ENCODE measurements around the gene DOCK6. TPM values are rescaled to one million over a fixed set of nuclear protein-coding genes. Genes with fewer than 3 reads are reported as not detected.

The DOCK6 gene
- polyA plus RNA-seq, 1 donor: 45.9 TPM

DNA sequence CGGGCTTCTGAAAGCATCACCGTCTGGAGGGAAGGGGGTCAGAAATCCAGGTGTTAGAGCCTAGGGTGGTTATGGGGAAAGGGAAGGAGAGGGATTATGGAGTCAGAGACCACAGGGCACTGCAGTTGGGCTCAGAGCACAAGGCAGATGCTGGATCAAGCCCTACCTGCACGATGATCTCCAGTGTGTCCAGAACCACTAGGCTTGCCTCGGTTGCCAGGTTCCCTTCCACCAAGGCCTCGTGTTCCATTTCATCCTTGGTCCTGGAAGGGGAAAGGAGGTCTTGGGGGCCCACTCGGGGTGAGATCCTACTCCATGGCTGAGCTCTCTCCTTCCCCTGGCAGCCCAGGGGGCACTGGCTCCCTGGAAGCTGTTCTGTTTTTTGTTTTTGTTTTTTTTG is 47.9 kb downstream of the DOCK6 start:
- no peak for DNase-seq

DNA sequence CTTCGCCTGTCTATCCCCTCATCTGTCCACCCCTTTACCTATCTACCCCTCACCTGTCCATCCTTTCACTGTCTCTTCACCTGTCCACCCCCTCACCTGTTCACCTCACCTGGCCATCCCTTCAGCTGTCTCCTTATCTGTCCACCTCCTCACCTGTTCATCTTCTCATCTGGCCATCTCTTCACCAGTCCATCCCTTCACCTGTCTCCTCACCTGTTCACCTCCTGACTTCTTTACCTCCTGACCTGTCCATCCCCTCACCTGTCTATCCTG is 51.7 kb downstream of the DOCK6 start:
- no peak for DNase-seq

DNA sequence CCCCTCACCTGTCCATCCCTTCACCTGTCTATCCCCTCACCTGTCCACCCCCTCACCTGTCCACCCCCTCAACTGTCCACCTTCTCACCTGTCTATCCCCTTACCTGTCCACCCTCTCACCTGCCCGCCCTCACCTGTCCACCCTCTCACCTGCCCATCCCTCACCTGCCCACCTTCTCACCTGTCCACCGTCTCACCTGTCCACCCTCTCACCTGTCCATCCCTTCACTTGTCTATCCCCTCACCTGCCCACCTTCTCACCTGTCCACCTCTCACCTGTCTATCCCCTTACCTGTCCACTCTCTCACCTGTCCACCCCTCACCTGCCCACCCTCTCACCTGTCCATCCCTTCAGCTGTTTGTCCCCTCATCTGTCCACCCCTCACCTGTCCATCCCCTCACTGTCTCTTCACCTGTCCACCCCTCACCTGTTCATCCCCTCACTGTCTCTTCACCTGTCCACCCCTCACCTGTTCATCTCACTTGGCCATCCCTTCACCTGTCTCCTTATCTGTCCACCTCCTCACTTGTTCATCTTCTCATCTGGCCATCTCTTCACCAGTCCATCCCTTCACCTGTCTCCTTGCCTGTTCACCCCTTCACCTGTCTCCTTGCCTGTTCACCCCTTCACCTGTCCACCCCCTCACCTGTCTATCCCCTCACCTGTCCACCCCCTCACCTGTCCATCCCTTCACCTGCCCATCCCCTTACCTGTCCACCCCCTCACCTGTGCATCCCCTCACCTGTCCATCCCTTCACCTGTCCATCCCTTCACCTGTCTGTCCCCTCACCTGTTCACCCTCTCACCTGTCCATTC is 52.3 kb downstream of the DOCK6 start:
- DNase-seq: no peak

DNA sequence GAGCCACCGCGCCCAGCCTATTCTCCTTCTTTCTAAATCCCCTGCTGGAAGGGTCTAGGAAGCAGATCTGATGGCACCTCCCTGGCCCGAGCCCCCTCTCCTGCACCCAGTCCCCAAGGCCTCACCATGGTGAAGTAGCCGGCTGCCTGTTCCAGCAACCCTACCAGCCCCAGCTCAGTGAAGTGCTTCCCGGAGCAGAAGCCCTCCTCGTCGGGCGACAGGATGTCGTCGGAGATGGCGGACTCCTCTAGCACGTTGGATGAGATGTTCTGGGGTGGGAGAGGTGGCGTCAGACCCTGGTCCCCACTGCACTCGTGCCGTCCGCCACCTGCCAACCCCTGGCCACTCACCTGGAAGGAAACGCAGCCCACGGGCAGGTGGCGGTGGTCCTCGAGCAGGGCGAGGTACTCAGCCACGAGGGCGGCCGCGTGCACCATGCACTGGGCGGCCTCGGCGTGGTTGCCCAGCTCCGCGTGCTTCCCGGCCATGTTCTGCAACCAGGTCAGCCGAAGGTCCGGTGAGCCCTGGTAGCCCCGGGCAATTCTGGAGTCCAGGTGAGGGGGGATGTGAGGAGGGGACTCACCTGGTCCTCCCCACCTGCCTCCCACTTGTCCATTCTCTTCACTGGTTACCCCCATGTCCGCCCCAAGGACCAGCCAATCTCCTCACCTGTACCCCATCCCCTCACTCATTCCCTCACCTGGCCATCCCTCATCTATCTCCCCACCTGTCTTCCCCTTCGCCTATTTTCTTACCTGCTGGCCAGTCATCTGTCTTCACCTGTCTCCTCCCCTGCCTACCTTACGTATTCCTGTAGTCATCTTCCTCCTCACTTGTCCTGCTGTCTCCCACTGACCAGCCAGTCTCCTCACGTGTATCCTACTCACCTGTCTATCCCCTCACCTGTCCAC is 53.5 kb downstream of the DOCK6 start:
- no peak for DNase-seq

DNA sequence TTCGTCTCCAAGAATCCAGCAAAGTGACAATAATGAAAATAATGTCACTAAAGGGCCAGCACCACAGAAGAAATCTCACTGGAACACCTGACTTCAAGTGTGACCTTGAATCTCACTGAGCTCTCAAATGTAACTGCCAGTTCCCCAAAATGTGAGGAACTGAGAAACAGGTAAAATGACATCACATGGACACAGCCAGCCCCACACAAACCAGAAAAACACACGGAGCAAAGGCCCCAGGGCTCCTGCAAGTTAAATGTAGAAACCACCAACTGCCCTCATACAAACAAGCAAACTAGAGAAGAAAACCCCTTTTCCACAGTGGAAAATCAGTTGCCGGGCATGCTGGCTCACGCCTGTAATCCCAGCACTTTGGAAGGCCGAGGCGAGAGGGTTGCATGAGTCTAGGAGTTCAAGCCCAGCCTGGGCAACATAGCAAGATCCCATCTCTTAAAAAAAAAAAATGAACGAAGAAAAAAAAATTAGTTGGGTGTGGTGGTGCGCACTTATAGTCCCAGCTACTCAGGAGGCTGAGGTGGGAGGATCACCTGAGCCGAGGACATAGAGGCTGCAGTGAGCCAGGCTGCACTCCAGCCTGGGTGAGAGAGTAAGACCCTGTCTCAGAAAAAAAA is 56.3 kb downstream of the DOCK6 start:
- no peak for DNase-seq

DNA sequence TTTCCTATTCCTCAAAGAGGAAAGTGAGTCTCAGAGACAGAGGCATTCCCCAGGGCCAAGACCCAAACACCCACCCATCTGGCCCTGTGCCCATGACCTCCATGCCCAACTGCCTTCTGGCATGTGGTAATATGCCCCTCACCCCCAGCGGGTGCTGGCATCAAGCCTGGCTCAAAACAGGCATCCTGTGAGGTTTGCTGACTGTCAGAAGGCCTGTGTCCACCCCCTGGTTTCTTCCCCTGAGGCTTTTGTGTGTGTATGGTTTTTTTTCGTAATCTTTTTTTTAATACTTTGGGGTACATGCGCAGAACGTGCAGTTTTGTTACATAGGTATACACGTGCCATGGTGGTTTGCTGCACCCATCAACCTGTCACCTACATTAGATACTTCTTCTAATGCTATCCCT is 57.4 kb downstream of the DOCK6 start:
- no peak for DNase-seq

DNA sequence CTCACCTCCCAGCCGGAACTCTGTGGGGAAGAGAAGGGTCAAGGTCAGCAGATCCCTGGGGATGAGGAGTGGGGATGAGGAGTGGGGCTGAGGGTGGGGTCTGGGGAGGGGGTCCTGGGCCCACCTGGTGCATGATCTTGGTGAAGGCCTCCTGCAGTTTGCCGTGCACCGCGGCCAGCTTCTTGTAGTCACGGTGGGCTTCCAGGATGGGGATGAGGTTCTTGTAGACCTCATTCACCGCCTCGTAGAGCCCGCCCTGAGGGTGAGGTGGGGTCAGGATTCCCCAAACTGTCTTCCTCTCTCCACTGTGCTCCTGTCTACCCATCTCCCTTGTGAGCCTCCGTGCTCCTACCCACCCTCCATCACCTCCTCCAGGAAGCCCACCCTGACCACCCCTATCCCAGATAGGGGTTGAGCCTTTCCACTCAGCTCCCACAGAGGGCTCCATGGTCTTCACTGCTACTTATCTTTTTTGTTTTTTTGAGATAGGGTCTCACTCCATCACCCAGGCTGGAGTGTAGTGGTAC is 58.2 kb downstream of the DOCK6 start:
- no peak for DNase-seq

DNA sequence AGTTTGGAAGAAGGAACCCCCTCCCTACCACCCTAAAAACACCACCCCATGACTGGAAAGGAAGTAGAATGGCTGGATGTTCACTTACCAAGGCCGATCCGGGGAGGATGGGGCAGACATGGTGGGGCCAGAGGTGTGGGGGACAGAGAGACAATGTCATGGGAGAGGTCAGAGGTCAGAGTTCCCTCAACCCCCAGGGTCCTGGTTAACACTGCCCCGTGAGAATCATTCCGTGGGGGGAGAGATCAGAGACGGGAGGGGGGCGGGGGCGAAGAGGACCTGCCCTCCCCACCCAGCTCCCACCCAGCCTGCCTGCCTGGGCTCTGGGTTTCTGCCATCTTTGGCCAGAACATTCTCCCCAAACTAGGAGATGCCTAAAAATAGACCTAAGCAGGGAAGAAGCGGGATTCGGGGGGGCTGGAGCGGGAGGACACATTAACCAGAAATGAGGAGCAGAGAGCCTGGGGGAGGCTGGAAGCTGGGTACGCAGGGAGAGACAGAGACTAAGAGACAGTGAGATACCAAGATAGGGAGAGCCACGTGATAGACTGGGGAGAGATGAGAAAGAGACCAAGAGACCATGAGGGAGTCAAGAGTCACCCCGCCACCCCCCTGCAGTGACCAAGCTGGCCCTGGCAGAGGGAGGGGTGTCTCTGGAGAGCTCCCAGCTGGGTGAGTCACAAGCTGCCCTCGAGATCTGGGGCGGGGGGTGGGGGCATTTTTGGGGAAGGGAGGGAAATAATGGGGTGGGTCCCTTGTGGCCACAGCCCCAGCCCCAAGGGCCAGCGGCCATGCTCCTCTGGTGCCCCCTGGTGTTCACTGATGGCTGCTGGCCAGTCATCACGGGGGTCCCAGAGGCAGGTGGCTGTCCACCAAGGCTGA is 58.9 kb downstream of the DOCK6 start:
- peak; percentile 58 for DNase-seq

DNA sequence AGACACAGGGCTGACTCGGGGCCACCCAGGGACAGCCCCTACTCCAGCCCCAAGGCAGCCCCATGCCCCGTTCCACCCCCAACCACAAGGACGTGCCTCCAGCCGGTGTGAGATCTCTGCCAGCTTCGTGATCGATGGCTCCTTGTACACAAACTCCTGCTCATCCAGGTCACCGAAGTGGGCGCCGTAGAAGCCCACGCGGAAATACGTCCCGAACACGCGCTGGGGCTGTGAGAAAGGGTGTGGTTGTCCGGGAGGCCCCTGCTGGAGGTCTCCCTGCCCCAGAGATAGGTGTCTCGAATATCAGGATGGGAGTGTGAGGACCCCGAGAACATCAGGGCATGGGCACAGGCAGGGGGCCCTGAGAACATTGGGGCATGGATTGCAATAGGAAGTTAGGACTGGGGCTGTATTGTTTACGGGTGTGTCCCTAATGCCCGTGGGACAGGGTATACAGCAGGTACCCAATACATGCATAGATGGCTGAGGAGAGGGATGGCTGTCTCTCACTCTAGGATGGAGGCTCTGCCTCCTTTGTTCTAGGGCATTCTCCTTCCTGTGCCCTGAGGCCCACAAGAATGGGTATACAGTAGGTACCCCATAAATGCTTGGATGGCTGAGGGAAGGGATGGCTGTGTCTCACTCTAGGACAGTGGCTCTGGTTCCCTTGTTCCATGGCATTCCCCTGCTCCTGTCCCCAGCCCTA is 59.7 kb downstream of the DOCK6 start:
- no peak for DNase-seq

DNA sequence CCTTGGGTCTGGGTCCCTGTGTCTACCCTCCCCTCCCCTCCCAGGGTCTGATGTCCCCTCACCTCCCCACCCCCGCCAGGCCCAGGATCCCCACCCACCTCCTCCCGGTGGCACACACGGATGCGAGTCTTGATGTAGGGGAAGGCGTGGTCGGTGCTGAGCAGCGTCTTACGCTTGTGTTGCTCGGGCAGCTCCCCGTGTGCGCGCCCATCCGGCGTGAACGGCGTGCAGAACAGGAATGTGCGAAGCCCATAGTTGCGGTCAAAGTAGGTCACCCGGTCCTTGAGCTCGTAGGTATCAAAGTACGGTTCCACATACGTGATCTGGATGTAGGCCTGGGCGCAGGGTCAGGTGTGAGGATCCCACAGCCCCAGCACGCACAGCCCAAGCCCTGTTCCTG is 60.5 kb downstream of the DOCK6 start:
- no peak for DNase-seq

DNA sequence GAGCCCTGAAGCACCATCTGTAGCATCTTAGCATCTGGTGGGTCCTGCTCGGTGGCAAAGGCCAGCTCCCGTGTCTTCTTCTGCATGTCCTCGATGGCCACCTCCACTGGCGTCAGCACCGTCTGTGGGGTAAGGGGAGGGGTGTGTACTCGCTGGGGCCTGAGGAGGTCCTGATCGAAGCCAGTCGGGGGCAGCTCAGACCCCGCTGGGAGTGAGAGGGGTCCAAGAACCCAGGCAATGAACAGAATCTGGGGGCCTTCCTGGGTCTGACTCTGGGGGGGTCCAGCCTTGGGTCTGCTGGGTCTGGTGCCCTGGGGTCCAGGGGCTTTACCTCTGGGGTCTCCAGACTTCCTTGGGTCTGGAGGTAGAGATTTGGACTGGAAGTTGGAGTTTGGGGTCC is 61.4 kb downstream of the DOCK6 start:
- no peak for DNase-seq

DNA sequence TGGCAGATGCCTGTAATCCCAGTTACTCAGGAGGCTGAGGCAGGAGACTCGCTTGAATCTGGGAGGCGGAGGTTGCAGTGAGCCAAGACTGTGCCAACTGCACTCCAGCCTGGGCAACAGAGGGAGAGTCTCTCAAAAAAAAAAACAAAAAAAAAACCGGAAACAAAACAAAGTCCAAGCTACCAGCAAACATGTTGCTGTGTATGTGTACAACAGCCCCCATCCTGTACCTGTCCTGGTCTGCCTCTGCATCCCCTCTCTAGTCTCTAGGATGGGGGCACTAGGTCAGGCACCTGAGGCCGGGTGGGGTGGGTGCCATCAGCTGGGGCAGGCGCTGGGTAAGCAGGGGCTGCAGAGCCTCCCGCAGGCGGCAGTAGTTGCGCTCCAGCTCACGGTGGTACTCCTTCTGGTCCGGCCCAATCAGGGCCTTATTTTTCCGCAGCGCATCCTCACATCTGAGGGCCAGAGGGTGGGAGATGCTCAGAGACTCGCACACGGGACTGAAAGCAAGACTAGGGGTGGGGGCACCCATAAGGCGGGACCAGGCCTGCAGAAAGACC is 62.2 kb downstream of the DOCK6 start:
- no peak for DNase-seq

DNA sequence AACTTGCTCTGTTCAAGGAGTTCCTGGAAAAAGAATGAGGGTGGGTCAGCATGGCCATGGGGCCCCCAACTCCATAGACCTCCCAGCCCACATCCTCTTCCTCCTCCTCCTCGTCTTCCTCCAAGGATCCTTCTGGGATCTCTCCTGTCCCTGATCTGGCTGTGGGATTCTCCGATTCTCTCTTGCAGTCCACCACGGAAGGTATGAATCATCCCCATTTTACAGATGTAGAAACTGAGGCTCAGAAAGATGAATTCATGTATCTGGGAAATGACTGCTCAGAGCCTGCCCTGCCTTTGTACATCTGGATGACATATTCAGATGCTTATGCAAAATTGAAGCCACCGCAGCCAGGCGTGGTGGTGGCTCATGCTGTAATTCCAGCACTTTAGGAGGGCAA is 62.8 kb downstream of the DOCK6 start:
- no peak for DNase-seq

DNA sequence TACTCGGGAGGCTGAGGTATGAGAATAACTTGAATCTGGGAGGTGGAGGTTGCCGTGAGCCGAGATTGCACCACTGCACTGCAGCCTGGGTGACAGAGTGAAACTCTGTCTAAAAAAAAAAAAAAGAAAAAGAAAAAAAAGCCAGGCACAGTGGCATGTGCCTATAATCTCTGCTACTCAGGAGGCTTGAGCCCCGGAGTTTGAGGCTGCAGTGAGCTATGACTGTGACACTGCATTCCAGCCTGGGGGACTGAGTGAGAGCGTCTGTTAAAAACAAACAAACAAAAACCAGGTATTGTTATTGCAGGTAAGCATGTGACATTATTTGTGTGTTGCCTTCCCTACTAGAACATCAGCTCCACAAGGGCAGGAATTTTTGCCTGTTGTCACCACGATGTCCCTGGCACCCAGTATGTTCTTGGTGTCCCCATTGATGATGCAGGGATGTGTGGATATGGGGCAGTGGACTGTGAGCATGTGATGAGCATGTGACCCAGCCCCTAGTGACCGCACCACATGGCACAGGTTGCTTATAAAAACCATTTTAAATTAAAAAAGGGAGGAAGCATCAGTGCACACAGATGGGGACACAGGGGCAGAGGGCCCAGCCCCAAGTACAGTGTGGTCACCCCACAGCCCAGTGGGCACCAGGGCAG is 63.4 kb downstream of the DOCK6 start:
- DNase-seq: no peak

DNA sequence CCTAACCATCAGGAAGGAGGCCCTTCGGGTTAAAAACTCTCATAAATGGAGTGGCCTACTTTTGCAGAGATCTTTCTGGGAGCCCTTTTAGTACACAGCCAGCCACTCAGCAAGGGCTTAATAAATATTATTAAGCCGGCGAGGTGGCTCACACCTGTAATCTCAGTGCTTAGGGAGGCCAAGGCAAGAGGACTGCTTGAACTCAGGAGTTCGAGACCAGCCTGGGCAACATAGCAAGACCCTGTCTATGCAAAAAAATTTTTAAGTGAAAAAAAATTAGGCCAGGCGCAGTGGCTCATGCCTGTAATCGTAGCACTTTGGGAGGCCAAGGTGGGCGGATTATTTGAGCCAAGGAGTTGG is 64.2 kb downstream of the DOCK6 start:
- DNase-seq: no peak

DNA sequence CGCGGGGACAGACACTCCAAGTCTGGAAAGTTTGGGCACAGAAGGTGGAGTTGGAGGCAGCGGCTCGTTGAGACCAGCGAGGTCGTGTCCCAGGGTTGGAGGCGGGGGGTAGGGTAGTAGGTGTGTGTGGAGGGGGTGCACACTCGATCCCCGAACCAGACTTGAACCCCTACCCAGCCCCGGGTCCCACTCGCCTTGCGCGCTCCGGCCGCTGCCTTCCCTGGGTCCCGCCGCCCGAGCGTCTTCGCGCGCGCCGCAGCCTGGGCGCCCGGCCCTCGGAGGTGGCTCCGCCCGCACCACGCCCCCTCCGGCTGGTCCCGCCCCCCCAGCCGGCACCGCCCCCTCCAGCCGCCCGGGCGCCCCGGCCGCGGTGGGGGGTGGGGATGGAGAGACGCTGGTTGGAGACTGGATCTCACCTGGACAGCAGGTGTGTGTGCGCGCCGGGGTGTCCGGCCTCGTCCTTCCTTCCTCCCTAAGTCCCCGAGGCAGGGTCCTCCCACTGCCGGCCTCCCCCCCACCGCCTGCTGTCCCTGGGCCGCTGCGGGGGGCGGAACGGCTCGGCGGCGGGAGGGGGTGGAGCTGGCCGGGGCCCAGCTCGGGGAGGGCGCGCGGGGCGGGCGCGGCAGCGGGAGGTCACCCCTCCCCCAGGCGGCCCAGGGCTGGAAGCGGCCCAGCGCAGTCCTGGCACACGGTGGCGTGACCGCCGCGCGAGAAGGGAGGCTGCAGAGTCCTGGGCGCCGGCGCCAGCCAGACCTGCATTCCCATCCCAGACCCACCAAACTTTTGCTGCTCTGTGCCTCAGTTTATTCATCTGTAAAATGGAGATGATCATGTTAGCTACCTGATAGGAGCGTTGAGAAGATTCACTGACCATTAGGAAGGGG is 64.8 kb downstream of the DOCK6 start, which contains the start of gene KANK2:
KANK2 (minus strand) TSS at position 255 of the 884 bp plus-strand sequence. CDS start 3,034 bp downstream, outside the sequence.
- DNase-seq: peak; percentile 88

DNA sequence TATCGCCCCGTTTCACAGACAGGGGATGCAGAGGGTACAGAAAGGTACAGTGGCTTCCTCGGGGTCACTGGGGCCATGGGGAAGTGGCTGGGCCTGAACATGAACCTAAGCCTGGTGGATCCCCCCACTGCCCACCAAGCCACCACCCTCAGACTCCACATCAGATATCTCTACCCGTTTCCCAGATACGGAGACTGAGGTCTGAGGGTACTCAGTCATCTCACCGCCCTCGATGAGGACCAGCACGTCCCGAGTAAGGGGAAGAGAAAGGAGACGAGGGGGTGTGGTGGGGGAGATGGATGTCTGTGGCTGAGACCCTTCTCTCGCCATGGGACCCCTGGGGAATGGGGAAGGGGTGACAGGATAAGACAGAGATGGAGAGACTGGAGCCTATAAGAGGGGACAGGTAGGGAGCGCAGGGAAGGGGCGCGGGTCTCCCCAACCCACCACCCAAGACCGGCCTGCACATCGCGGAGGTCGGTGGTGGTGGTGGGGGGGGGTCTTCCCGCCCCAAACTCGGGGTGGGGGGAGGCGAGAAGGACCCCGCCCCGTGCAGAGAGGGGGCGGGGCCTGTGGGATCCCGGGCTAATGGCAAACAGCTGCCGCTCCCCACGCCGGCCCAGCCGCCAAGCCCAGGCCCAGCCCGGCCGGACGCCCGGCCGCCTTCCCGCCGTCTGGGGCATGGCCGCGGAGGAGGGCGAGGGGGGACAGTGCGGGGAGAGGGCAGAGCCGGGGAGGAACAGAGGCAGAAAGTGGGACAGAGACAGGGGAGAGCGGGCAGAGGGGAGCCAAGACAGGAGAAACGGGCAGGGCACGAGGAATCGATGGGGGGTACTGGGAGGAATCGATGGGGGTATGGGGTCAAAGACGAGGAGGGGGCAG is 65.7 kb downstream of the DOCK6 start:
- DNase-seq: peak; percentile 67

DNA sequence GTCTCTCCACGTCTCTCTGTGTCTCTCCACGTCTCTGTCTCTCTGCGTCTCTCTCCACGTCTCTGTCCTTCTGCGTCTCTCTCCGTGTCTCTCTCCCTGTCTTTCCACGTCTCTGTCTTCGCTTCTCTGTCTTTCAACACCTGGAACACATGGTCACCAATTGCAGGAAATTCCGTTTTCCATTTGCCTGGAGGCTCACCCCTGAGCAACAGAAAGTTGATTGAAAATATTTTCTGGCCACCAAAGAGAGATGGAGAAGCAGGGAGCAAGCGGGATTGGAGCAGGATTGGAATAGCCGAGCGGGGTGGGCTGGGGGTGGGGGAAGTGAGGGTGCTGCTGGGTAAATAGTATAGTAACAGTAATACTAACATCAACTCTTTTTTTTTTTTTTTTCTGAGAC is 66.6 kb downstream of the DOCK6 start:
- DNase-seq: no peak

Measured in hindlimb muscle (tissue), 1 donor.